Trophoblast cell (in vitro differentiated cells and primary cell): ENCODE results near the gene PRKAR1B.

Experiments used
- DNase-seq, 2 donors: peaks; one replicate each; pipeline ENCODE4 v3.0.0-alpha.2; 2016
- H2AFZ ChIP-seq: 2 replicates; pipeline ENCODE4 v1.6.1; 2013; ENCODE audit warnings: low read length, moderate library complexity, mild to moderate bottlenecking; ENCODE audit not compliant: insufficient read depth, poor library complexity
- H2AK5ac ChIP-seq: 2 replicates; pipeline ENCODE4 v1.6.1; 2013; ENCODE audit warnings: mild to moderate bottlenecking, low read length
- H2BK120ac ChIP-seq: 2 replicates; pipeline ENCODE4 v1.6.1; 2013; ENCODE audit warnings: low read length, mild to moderate bottlenecking, moderate library complexity; ENCODE audit not compliant: insufficient read depth, poor library complexity
- H2BK12ac ChIP-seq: 2 replicates; pipeline ENCODE4 v1.6.1; 2013; ENCODE audit warnings: mild to moderate bottlenecking, low read length, moderate library complexity
- H2BK5ac ChIP-seq: 2 replicates; pipeline ENCODE4 v1.6.1; 2013; ENCODE audit warnings: low read length, low read depth, moderate library complexity, mild to moderate bottlenecking; ENCODE audit not compliant: poor library complexity
- H3K14ac ChIP-seq: 2 replicates; pipeline ENCODE4 v1.6.1; 2013; ENCODE audit warnings: mild to moderate bottlenecking, low read length
- H3K18ac ChIP-seq: 2 replicates; pipeline ENCODE4 v1.6.1; 2013; ENCODE audit warnings: mild to moderate bottlenecking, low read length
- H3K23ac ChIP-seq: 2 replicates; pipeline ENCODE4 v1.6.1; 2013; ENCODE audit warnings: low read length
- H3K27ac ChIP-seq: 2 replicates; pipeline ENCODE4 v1.5.1; 2013; ENCODE audit warnings: low read depth, mild to moderate bottlenecking, inconsistent platforms, low read length, moderate library complexity
- H3K27me3 ChIP-seq: 2 replicates; pipeline ENCODE4 v1.6.1; 2013; ENCODE audit warnings: inconsistent platforms, mild to moderate bottlenecking, low read length, moderate library complexity; ENCODE audit not compliant: insufficient read depth
- H3K36me3 ChIP-seq, 2 experiments: 1 replicate in 1 of 2; 2 replicates in 1 of 2; pipeline ENCODE4 v1.6.1; 2013; ENCODE audit warnings: low read length in 2 of 2, mild to moderate bottlenecking in 2 of 2, moderate library complexity in 1 of 2; ENCODE audit not compliant: insufficient read depth in 2 of 2, control insufficient read depth in 1 of 2
- H3K4ac ChIP-seq: 2 replicates; pipeline ENCODE4 v1.6.1; 2013; ENCODE audit warnings: low read depth, mild to moderate bottlenecking, low read length, moderate library complexity
- H3K4me1 ChIP-seq, 2 experiments: 1 replicate in 1 of 2; 2 replicates in 1 of 2; pipeline ENCODE4 v1.6.1; 2013; ENCODE audit warnings: low read length in 2 of 2, mild to moderate bottlenecking in 2 of 2, moderate library complexity in 1 of 2; ENCODE audit not compliant: insufficient read depth in 2 of 2, control insufficient read depth in 1 of 2
- H3K4me2 ChIP-seq: 2 replicates; pipeline ENCODE4 v1.6.1; 2013; ENCODE audit warnings: inconsistent platforms, mild to moderate bottlenecking, low read length, moderate library complexity
- H3K4me3 ChIP-seq: 2 replicates; pipeline ENCODE4 v1.5.1; 2013; ENCODE audit warnings: mild to moderate bottlenecking, low read depth, low read length, inconsistent platforms
- H3K79me1 ChIP-seq: one replicate; pipeline ENCODE4 v1.6.1; 2013; ENCODE audit warnings: low read length
- H3K79me2 ChIP-seq: 2 replicates; pipeline ENCODE4 v1.6.1; 2013; ENCODE audit warnings: low read length, mild to moderate bottlenecking; ENCODE audit not compliant: control insufficient read depth, insufficient read depth, poor library complexity
- H3K9ac ChIP-seq: 2 replicates; pipeline ENCODE4 v1.6.1; 2013; ENCODE audit warnings: mild to moderate bottlenecking, low read length
- H3K9me3 ChIP-seq: 2 replicates; pipeline ENCODE4 v1.6.1; 2013; ENCODE audit warnings: low read depth, mild to moderate bottlenecking, control low read depth, inconsistent platforms, low read length; ENCODE audit not compliant: insufficient read depth
- H4K12ac ChIP-seq: 2 replicates; pipeline ENCODE4 v1.6.1; 2013; ENCODE audit warnings: low read depth, mild to moderate bottlenecking, low read length, moderate library complexity
- H4K8ac ChIP-seq: 2 replicates; pipeline ENCODE4 v1.6.1; 2013; ENCODE audit warnings: low read depth, mild to moderate bottlenecking, low read length, moderate library complexity
- H4K91ac ChIP-seq: one replicate; pipeline ENCODE4 v1.6.1; 2013; ENCODE audit warnings: low read depth, mild to moderate bottlenecking, low read length, moderate library complexity
- WGBS: extraction: QIAGEN DNeasy Blood & Tissue Kit; methylation state at CpG from one replicate; pipeline ENCODE4 v1.1.7; 2013; ENCODE audit warnings: missing lambda C conversion rate; ENCODE audit not compliant: insufficient read length, insufficient coverage; ENCODE audit errors: extremely low coverage; 5-methylcytosine and 5-hydroxymethylcytosine counted together

Gene PRKAR1B

DNA sequence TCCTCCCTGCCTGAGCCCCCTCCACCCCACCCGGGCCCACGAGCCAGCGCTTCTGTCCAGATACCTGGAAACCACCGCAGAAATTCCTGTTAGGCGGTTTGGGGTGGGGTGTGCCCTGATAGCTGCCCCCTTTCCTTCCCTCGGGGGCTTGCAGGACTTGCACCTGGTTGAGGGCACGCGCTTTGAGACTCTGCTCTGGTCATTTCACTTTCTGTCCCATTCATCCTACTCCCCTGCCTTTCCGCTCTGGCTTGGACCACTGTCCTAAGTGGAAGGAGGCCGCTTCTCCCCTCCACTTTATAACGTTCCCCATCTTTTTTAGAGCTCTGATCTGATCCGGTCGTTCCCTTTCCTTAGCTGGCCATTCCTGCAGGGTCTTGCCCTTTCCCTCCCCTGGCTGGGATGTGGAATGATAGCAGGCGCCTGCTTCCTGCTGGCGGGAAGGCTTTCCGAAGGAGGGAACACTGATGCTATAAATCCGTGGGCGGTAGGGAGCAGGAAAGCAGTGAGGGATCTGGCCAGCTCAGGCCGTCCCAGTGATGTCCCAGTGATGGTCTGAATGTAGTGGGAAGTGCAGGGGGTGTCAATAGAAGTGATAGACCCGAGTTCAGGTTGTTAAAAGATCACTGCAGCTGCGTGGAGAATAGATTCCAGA, 852 bp upstream of the PRKAR1B start:
- H3K9me3 ChIP-seq = peaks cover 4% of the 10 kb centered on the region
- H3K79me1 ChIP-seq = peaks cover 2% of the 10 kb centered on the region
- no peak overlapping the region for H3K9ac ChIP-seq
- H3K14ac ChIP-seq = no peak overlapping the region
- no CpG with 5 or more reads among the region's 21 CpGs for WGBS
- no peak overlapping the region for H2BK12ac ChIP-seq
- H2BK120ac ChIP-seq = no peak overlapping the region
- no peak overlapping the region for H3K23ac ChIP-seq
- peak overlapping the region; percentile 69 for H3K4me2 ChIP-seq
- H3K4ac ChIP-seq = no peak overlapping the region
- H3K27me3 ChIP-seq = no peaks in the 10 kb centered on the region
- H4K91ac ChIP-seq = no peak overlapping the region
- no peak overlapping the region for H2BK5ac ChIP-seq
- H3K4me1 ChIP-seq = peaks cover 3 to 12% of the 10 kb centered on the region in 2 experiments
- peaks cover 4% of the 10 kb centered on the region for H3K79me2 ChIP-seq
- no peak overlapping the region for H4K12ac ChIP-seq
- H3K27ac ChIP-seq = no peak overlapping the region
- peak overlapping the region; percentile 97 for H3K4me3 ChIP-seq
- H2AFZ ChIP-seq = no peak overlapping the region
- no peak overlapping the region for H2AK5ac ChIP-seq
- DNase-seq = no peak
- H3K18ac ChIP-seq = no peak overlapping the region
- no peak overlapping the region for H4K8ac ChIP-seq
- H3K36me3 ChIP-seq = peaks cover 21% of the 10 kb centered on the region in 2 experiments

DNA sequence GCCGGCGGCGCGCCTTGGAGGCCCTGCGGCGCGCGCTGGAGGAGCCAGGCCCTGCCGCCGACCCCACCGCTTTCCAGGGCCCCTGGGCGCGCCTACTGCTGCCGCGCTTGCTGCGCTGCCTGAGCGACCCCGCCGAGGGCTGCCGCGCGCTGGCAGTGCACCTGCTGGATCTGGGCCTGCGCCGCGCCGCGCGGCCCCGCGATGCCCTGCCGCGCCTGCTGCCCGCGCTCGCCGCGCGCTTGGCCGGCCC, 302 bp downstream of the PRKAR1B start:
- Histone ChIP-seq H2AFZ (peak overlapping the region; percentile 90), H3K27ac (no peak overlapping the region), H4K91ac (peak overlapping the region; percentile 58), H3K9ac (peak overlapping the region; percentile 92), H3K79me1 (peaks cover 2% of the 10 kb centered on the region), H3K79me2 (peaks cover 4% of the 10 kb centered on the region), H2AK5ac (no peak overlapping the region), H3K14ac (peak overlapping the region; percentile 68), H3K4me2 (peak overlapping the region; percentile 81), H2BK120ac (no peak overlapping the region), H3K36me3 (peaks cover 16 to 17% of the 10 kb centered on the region in 2 experiments), H2BK12ac (no peak overlapping the region), H2BK5ac (no peak overlapping the region), H3K27me3 (no peaks in the 10 kb centered on the region), H4K12ac (peak overlapping the region; percentile 41), H4K8ac (peak overlapping the region; percentile 91), H3K4ac (no peak overlapping the region), H3K9me3 (peaks cover 4% of the 10 kb centered on the region), H3K4me1 (peaks cover 3 to 12% of the 10 kb centered on the region in 2 experiments), H3K23ac (no peak overlapping the region), H3K18ac (peak overlapping the region; percentile 77), H3K4me3 (peak overlapping the region; percentile 97)
- WGBS = no CpG with 5 or more reads among the region's 39 CpGs
- peak in 1 of 2 donors; percentile 25 for DNase-seq

DNA sequence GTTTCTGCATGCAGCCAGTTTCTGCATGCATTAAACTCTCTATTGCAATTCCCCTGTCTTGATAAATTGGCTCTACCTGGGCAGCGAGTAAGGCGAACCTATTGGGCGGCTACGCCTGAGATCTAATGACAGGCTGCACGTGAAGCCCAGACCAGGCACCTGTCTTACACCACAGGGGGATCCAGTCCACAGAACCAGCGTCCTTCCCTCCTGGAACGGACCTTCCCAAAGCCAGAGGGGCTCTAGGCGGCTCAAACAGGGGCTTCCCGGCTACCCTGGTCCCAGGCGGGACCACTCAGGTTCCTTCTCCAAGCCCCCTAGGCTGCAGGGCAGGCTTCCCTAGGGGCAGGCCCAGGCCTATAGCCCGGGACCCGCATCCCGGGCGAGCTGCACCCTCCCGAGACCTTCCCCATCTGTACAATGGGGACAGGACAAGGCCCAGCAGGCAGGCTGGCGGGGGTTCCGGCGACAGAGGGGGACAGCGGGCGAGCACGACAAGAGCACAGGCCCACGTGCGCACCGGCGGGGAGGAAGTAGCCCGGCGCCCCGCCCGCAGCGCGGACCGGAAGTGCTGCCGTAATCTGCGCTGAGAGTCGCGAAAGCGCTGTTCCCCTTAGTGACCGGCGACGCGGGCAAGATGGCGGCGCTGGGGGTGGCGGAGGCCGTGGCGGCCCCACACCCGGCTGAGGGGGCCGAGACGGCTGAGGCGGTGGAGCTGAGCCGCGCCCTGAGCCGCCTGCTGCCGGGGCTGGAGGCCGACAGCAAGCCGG, 812 bp downstream of the PRKAR1B start, which contains the start of gene DNAAF5:
TSS of gene DNAAF5 (plus strand) at position 616 of the 770 bp plus-strand sequence. CDS start at position 638, 22 bp downstream.
- Histone ChIP-seq H3K27me3 (no peaks in the 10 kb centered on the region), H3K4me1 (peaks cover 3 to 12% of the 10 kb centered on the region in 2 experiments), H3K4ac (peak within 1 kb of the TSS; percentile 61), H3K14ac (peak within 1 kb of the TSS; percentile 68), H3K9ac (peak within 1 kb of the TSS; percentile 92), H2AFZ (peak within 1 kb of the TSS; percentile 90), H3K79me2 (peaks cover 4% of the 10 kb centered on the region), H3K36me3 (peaks cover 15 to 16% of the 10 kb centered on the region in 2 experiments), H2BK12ac (no peak within 1 kb of the TSS), H3K4me3 (peak within 1 kb of the TSS; percentile 97), H3K79me1 (peaks cover 2% of the 10 kb centered on the region), H3K4me2 (peak within 1 kb of the TSS; percentile 81), H2BK5ac (no peak within 1 kb of the TSS), H2AK5ac (peak within 1 kb of the TSS; percentile 6), H3K27ac (no peak within 1 kb of the TSS), H3K23ac (no peak within 1 kb of the TSS), H4K8ac (peak within 1 kb of the TSS; percentile 95), H3K18ac (peak within 1 kb of the TSS; percentile 91), H4K12ac (peak within 1 kb of the TSS; percentile 50), H2BK120ac (no peak within 1 kb of the TSS), H3K9me3 (peaks cover 4% of the 10 kb centered on the region), H4K91ac (peak within 1 kb of the TSS; percentile 76)
- WGBS = no CpG with 5 or more reads among the region's 56 CpGs
- peak; percentile 81 to 91 for DNase-seq

DNA sequence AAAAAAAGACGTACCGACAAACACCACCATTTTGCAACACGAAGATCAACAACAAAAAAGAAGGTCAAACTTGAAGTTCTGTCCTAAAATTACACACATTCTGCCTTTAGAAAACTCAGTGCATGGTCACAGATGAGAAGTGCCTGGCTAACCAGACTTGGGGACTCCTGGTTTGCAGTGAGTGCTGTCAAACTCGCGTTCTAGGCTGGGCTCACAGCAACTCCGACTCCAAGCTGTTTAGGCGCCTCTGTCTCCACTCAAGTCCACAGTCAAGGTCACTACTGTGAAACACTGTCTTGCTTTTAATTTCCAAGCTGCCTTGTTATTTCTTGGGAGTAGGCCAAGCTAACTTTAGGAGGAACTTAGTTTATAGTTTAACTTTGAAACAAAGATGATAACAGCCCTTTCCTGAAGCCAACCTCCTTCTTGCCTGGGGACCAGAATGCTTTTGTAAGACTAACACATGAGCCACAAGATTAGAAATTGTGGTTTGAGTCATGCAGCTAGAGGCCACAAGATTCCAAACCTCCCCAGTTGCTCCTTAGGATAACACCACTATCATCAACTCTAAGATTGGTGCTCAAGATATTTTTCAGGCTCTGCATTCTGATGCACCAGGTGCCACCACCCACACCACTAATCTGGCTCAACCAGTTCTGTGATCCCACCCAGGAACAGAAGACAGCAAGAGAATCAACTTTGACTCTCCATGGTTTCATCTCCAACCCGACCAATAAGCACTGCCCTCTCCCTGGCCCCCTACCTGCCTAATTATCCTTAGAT, 1.7 kb downstream of the PRKAR1B start:
- no CpG with 5 or more reads among the region's 8 CpGs for WGBS
- Histone ChIP-seq H3K36me3 (peaks cover 9 to 11% of the 10 kb centered on the region in 2 experiments), H4K91ac (no peak overlapping the region), H4K8ac (peak overlapping the region; percentile 95), H2BK5ac (no peak overlapping the region), H3K4me2 (no peak overlapping the region), H3K79me2 (peaks cover 4% of the 10 kb centered on the region), H3K14ac (no peak overlapping the region), H3K4ac (no peak overlapping the region), H2AK5ac (no peak overlapping the region), H4K12ac (no peak overlapping the region), H3K27ac (no peak overlapping the region), H3K9ac (no peak overlapping the region), H2BK12ac (no peak overlapping the region), H3K9me3 (peaks cover 4% of the 10 kb centered on the region), H3K23ac (no peak overlapping the region), H3K4me1 (peaks cover 3 to 12% of the 10 kb centered on the region in 2 experiments), H2AFZ (no peak overlapping the region), H3K18ac (no peak overlapping the region), H3K27me3 (no peaks in the 10 kb centered on the region), H3K4me3 (no peak overlapping the region), H2BK120ac (no peak overlapping the region), H3K79me1 (peaks cover 2% of the 10 kb centered on the region)
- DNase-seq = peak; percentile 76 to 79
